Activated T-helper 1 cell treated with Interleukin-2 at 50 U/mL for 16 hours (primary cell): ENCODE results near the gene MRPL22.
"Not testable (repeated sequence)": the region's sequence is repeated elsewhere in the genome, so short reads cannot be mapped to it uniquely, and the experiment has no call there.

Source experiments
- DNase-seq: peaks from one replicate; pipeline ENCODE4 v3.0.0-alpha.2; 2020; ENCODE audit warnings: low read depth

MRPL22 gene

GRCh38 chr5:154940375-154940771, 500 bp upstream of the MRPL22 start:
- no peak for DNase-seq

GRCh38 chr5:154943527-154943926, 2.7 kb downstream of the MRPL22 start:
- no peak for DNase-seq

GRCh38 chr5:154944716-154945115, 3.8 kb downstream of the MRPL22 start:
- no peak for DNase-seq

GRCh38 chr5:154945695-154946301, 4.9 kb downstream of the MRPL22 start:
- DNase-seq, result no peak

- no peak for DNase-seq
These were observed 6.9 kb downstream of the MRPL22 start for GRCh38 chr5:154947778-154948177.

- DNase-seq, result no peak
These were observed 7.4 kb downstream of the MRPL22 start for GRCh38 chr5:154948313-154948712.

- no peak for DNase-seq
These were observed 8.9 kb downstream of the MRPL22 start for GRCh38 chr5:154949781-154950180.

GRCh38 chr5:154956712-154957111, 15.8 kb downstream of the MRPL22 start:
- no peak for DNase-seq

GRCh38 chr5:154962494-154962893, 21.6 kb downstream of the MRPL22 start:
- no peak for DNase-seq

GRCh38 chr5:154966081-154966841, 25.4 kb downstream of the MRPL22 start:
- no peak for DNase-seq

GRCh38 chr5:154966874-154967273, 26.0 kb downstream of the MRPL22 start:
- no peak for DNase-seq

GRCh38 chr5:154967421-154968024, 26.6 kb downstream of the MRPL22 start:
- no peak for DNase-seq

- no peak for DNase-seq
These were observed 28.1 kb downstream of the MRPL22 start for GRCh38 chr5:154968953-154969352.

GRCh38 chr5:154970759-154971158, 29.9 kb downstream of the MRPL22 start:
- DNase-seq, result no peak

GRCh38 chr5:154971501-154971900, 30.6 kb downstream of the MRPL22 start:
- no peak for DNase-seq

- no peak for DNase-seq
These were observed 31.7 kb downstream of the MRPL22 start for GRCh38 chr5:154972476-154973080.

GRCh38 chr5:154976082-154976481, 35.2 kb downstream of the MRPL22 start:
- not testable (repeated sequence) for DNase-seq

- DNase-seq, result no peak
These were observed 36.5 kb downstream of the MRPL22 start for GRCh38 chr5:154977409-154977808.

GRCh38 chr5:154978294-154978693, 37.4 kb downstream of the MRPL22 start:
- DNase-seq, result not testable (repeated sequence)

GRCh38 chr5:154984946-154985516, 44.2 kb downstream of the MRPL22 start:
- DNase-seq, result no peak

GRCh38 chr5:154986151-154986550, 45.3 kb downstream of the MRPL22 start:
- no peak for DNase-seq

GRCh38 chr5:154989626-154990025, 48.8 kb downstream of the MRPL22 start:
- DNase-seq, result no peak

GRCh38 chr5:154993461-154993860, 52.6 kb downstream of the MRPL22 start:
- no peak for DNase-seq
